ENCODE measurements around the gene CACNA2D1. TPM values are rescaled to one million over a fixed set of nuclear protein-coding genes. Genes with fewer than 3 reads are reported as not detected.

CACNA2D1 gene
- total RNA-seq, 1 experiment from 2014 or later, result 0.27 TPM

GRCh38 chr7:81957517-81957916 is 486.1 kb downstream of the CACNA2D1 start:
- RAD21 ChIA-PET (ENCODE audit: low non-redundant PET in 1 of 2, low total read pairs in 2 of 2, uncharacterized antibody in 2 of 2, unreplicated experiment in 2 of 2), result no interaction called here
- H3K27ac ChIP-seq (ENCODE audit: low read depth, low read length), result no peak overlapping the region
- no peaks in the 10 kb centered on the region for H4K20me1 ChIP-seq (ENCODE audit: insufficient read depth)
- no peak overlapping the region for H3K4me3 ChIP-seq (replicated peaks in 1 of 2; ENCODE audit: low read depth in 1 of 2, low read length in 2 of 2)
- TF ChIP-seq CTCF (IDR thresholded peaks at IDR 0.05 in 2 of 3, conservative IDR thresholded peaks at IDR 0.05 in 1 of 3; ENCODE audit: borderline replicate concordance in 1 of 3, insufficient read depth in 1 of 3, low read depth in 2 of 3, low read length in 2 of 3), result no peak
- no peak for TF ChIP-seq POLR2A (IDR thresholded peaks at IDR 0.05; ENCODE audit: borderline replicate concordance, extremely low read depth, insufficient read depth, insufficient read length)
- no peak for TF ChIP-seq CEBPB (IDR thresholded peaks at IDR 0.05; ENCODE audit: low read depth)
- no peak for TF ChIP-seq MAX (IDR thresholded peaks at IDR 0.05)
- TF ChIP-seq TCF7L2 (IDR thresholded peaks at IDR 0.05; ENCODE audit: borderline replicate concordance, extremely low read depth, insufficient read depth, insufficient read length), result no peak
- TF ChIP-seq ELF1 (IDR thresholded peaks at IDR 0.05; ENCODE audit: borderline replicate concordance, low read depth), result no peak
- TF ChIP-seq ATF3 (IDR thresholded peaks at IDR 0.05), result no peak
- TF ChIP-seq EZH2 (IDR thresholded peaks at IDR 0.05), result no peak
- no peak for TF ChIP-seq EGR1 (IDR thresholded peaks at IDR 0.05; ENCODE audit: low read depth)
- TF ChIP-seq JUND (IDR thresholded peaks at IDR 0.05), result no peak
- H2AFZ ChIP-seq (ENCODE audit: low read depth, low read length, poor library complexity, severe bottlenecking), result no peak overlapping the region
- H3K9me3 ChIP-seq (ENCODE audit: control insufficient read depth in 1 of 2, insufficient read depth in 1 of 2, low read depth in 1 of 2, low read length in 2 of 2), result no peaks in the 10 kb centered on the region
- no peak for ATAC-seq
- no peaks in the 10 kb centered on the region for H3K79me2 ChIP-seq (ENCODE audit: insufficient read depth, low read length)
- no peaks in the 10 kb centered on the region for H3K4me1 ChIP-seq (ENCODE audit: control insufficient read depth in 1 of 2, insufficient read depth in 2 of 2, low read length in 2 of 2)
- H3K9me2 ChIP-seq (ENCODE audit: insufficient read depth), result no peaks in the 10 kb centered on the region
- BruUV-seq (replicated peaks), result no TSS peak
- H3K9ac ChIP-seq (ENCODE audit: low read length), result no peak overlapping the region
- intact Hi-C loops (cut with micrococcal nuclease), result loop anchor here (2.0 to 5.0 kb wide), 4 partner anchors 59 to 770 kb away; no protein-coding TSS in a partner anchor
- POLR2A ChIA-PET, result no interaction called here
- H3K4me2 ChIP-seq (ENCODE audit: low read length), result no peak overlapping the region
- CTCF ChIA-PET, result interaction anchor here (2.8 kb wide), 1 partner anchor 456 kb away, joined by 34 read pairs; no protein-coding TSS in a partner anchor
- no peak for DNase-seq (ENCODE audit: low read depth, low spot score)
- H3K27me3 ChIP-seq (ENCODE audit: insufficient read depth, low read length), result no peaks in the 10 kb centered on the region
- H3K36me3 ChIP-seq (ENCODE audit: control insufficient read depth in 1 of 2, insufficient read depth in 2 of 2, low read length in 2 of 2), result no peaks in the 10 kb centered on the region

Data from HCT116 (cell line).